ENCODE data around the gene SHISA7.

Gene SHISA7

DNA sequence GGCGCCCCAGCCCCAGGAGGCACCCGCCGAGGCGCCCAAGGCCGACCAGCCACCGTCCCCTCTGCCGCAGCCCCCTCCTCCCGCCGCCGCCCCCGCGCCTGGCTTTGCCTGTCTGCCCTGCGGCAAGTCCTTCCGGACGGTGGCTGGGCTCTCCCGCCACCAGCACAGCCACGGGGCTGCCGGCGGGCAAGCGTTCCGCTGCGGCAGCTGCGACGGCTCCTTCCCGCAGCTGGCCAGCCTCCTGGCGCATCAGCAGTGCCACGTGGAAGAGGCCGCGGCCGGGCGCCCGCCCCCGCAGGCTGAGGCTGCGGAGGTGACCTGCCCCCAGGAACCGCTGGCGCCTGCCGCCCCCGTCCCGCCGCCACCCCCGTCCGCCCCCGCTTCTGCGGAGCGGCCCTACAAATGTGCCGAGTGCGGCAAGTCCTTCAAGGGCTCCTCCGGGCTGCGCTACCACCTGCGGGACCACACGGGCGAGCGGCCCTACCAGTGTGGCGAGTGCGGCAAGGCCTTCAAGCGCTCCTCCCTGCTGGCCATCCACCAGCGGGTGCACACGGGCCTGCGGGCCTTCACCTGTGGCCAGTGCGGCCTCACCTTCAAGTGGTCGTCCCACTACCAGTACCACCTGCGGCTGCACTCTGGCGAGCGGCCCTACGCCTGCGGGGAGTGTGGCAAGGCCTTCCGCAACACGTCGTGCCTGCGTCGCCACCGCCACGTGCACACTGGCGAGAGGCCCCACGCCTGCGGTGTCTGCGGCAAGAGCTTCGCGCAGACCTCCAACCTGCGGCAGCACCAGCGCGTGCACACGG, 39.3 kb upstream of the SHISA7 start:
- DNase-seq: no peak

DNA sequence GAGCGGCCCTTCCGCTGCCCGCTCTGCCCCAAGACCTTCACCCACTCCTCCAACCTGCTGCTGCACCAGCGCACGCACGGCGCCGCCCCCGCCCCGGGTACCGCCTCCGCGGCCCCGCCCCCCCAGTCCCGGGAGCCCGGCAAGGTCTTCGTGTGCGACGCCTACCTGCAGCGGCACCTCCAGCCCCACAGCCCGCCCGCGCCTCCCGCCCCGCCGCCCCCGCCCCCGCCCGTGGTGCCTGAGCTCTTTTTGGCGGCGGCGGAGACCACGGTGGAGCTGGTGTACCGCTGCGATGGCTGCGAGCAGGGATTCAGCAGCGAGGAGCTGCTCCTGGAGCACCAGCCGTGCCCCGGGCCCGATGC, 38.7 kb upstream of the SHISA7 start:
- DNase-seq: no peak

DNA sequence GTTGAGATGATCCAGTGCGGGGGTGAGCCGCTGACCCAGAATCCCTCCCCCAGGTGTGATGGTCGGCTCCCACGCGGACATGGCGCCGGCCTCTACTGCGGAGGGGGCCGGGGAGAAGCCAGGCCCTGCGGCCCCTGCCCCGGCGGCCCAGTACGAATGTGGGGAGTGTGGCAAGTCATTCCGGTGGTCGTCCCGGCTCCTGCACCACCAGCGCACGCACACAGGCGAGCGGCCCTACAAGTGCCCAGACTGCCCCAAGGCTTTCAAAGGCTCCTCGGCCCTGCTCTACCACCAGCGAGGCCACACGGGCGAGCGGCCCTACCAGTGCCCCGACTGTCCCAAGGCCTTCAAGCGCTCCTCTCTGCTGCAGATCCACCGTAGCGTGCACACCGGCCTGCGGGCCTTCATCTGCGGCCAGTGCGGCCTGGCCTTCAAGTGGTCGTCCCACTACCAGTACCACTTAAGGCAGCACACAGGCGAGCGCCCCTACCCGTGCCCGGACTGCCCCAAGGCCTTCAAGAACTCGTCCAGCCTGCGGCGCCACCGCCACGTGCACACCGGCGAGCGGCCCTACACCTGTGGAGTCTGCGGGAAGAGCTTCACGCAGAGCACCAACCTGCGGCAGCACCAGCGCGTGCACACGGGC, 38.2 kb upstream of the SHISA7 start:
- no peak for DNase-seq

DNA sequence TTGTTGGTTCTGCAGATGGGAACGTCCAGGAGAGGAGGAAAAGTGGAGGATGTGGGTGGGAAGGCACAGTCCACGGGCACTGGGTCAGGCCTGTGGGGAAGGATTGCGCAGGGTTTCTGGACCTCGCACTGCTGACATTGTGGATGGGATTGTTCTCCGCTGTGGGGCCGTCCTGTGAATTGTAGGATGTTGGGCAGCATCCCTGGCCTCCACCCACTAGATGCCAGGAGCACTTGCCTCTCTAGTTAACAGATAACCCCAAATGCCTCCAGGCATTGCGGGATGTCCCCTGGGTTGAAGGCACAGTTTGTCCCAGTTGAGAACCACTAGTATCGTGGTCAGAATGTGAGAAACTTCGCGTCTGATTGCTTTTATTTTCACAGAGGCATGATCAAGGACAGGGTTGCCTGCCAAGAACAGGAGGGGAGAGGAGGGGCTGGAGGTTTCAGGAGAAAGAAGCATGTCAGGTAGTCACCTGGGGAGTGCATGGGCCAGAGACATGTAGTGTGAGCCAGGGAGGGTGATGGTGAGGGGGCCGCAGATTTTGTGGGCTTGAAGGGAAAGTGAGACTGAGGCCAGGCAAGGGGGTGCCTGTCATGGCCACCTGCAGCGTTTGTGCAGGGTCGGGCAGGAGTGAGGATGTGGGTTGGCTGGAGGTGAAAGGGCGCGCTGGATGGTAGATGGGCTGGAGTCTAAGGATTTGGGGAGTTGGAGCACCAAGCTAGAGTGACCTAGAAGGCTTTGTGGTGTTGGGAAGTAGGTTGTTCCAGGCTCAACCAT, 36.5 kb upstream of the SHISA7 start:
- no peak for DNase-seq

GRCh38 chr19:55479045-55479444, 35.9 kb upstream of the SHISA7 start:
- DNase-seq: no peak

DNA sequence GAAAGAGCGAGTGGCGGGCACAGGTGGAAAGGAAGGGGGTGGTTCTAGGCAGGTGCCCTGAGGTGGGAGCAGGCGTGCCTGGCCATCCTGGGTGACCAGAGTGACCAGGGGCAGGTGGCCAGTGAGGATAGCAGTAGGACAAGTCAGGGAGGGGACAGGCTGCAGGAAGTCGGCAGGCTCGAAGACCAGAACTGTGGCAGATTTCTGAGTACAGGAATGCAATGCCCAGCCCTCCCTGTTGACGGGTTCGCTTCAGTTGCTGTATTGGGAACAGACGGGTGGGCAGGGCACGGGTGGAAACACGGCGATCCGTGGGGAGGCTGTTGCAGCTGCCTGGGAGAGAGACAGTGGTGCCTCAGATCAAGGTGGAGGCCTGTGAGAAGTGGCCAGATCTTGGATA, 35.3 kb upstream of the SHISA7 start:
- DNase-seq: no peak

GRCh38 chr19:55477905-55478304, 34.8 kb upstream of the SHISA7 start:
- DNase-seq: no peak

DNA sequence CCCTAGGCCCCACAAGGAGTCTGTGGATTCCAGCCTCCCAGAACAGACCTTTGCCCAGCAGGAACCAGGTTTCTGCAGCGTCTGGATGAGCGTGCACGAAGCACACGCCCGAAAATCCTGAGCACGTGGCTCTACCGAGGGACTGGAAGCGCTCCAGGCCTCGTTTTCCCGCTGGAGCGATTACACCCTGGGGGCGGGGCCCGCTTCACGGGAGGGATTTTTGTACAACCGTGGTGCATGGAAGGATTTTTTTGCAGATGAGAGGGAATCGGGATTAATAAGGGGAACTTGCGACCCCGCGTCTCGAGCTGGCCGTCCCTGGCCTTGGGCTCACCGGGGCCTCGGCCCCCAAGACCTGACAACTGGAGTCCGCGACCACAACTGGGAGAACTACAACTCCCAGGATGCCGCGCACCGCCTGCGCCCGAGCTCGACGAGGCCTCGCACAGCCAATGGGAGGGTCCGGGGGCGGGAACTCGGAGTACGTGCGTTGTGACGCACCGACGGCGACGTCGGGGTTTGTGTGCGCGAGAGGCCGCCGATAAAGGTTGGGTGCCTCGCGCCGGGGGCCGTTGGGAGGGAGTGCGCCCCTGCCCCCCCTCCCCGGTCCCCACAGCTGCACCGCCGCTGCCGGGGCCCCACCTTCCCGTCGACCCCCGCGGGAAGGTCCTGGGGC, 33.1 kb upstream of the SHISA7 start, which contains the start of gene ZNF628:
Gene ZNF628 (plus strand): TSS at position 518 of the 676 bp plus-strand sequence. CDS start 3,294 bp downstream, outside the sequence.
- DNase-seq: peak; percentile 99

GRCh38 chr19:55474269-55475265, 31.5 kb upstream of the SHISA7 start:
- DNase-seq: peak; percentile 68

DNA sequence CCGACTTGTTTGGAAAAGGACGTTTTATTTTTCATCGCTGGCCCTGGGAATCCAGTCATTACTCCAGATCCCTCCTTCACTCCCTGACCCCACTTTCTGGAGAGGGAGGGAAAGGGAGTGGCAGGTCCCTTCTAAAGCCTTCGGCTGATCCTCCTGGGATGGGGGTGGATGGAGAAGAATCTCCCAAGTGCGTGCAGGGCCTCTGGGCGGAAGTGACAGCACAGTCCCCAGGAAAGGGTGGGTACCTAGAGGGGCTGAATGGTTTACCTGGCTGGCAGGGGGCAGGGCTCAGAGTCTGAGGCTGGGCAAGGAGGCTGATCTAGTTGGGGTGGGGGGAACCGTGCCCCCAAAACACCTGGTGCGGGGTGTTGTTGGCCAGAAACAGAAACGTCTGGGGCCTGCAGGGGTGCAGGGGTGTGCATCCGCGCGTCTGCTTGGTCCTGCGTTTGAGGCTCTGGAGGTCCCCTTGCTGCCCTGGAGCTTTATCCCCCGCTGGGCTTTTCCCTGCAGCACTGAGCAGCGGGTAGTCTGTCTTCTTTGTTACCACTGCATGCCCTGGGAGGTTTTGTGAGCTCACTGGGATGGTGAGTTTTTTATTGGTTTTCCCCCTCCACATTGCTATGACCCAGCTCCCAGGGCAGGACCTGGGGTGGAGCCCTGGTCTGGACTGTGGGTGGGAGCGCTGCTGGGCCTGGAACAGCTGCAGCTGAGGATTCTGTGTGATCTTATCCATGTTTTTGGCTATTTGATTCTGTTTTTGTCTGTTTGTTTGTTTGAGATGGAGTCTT, 30.3 kb upstream of the SHISA7 start:
- no peak for DNase-seq

DNA sequence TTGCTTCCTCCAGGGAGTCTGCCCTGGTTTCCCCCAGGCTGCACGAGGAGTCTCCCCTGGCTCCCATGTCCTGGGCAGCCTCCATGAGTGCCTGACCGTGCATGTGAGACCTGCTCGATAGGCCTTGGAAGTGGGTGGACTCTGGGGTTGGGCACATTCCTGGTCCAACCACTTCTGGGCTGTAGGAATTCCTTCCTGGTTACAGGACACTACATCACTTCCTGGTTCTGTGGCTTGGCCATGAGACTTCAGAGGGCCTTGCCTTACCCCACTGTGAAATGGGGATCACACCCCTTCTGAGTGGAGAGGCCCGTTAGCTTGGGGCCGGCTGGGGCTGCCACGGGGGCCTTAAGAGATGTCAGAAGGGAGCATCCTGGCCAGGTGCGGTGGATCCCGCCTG, 29.4 kb upstream of the SHISA7 start:
- DNase-seq: peak; percentile 76

GRCh38 chr19:55471266-55471665, 28.2 kb upstream of the SHISA7 start:
- no peak for DNase-seq

- no peak for DNase-seq
Measured at GRCh38 chr19:55468054-55468393, 24.9 kb upstream of the SHISA7 start.

DNA sequence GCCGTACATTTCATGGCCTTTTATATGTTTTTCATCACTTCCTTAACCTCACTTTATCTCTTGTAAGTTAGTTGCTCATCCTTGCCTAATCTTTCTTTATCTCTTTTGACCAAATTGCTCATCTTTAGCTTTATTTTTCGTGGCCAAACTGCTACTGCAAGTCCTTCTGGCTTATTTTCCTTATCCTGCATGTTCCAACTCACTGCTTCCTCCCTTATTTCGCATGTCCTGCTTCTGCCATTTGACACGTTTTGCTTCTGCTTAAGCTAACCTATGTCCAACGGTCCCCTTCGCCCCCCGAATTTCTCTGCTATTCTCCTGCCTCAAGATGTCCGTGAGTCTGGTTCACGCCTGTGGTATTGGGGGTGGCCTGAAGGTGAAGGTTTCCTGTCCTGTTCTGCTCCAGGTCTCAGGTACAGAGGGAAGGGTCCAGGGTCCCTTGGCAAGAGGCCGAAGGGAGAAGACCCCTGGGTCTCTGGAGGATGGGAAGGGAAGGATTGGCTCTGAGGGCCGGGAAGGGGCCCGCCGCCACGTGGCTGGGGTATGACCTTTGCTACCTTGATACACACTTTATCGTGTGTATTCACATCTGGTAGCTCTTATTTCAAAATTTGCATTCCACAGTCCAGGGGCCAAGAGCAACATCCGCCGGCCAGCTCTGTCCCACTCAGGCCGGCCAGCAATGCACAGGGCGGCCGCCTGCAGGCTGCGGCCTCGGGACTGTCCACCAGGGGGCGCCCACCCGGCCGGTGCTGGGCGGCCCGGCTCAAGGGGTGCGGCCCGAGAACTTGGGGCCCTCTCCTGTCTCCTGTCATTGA, 24.3 kb upstream of the SHISA7 start:
- DNase-seq: peak; percentile 54

GRCh38 chr19:55466241-55466614, 23.1 kb upstream of the SHISA7 start:
- no peak for DNase-seq

GRCh38 chr19:55465460-55466240, 22.6 kb upstream of the SHISA7 start:
- DNase-seq: no peak

- no peak for DNase-seq
Measured at GRCh38 chr19:55464662-55465054, 21.6 kb upstream of the SHISA7 start, which contains the start of gene C19orf85. TSS of gene C19orf85 (minus strand) at chr19:55464751. CDS start at chr19:55464554, 197 bp downstream.

- DNase-seq: no peak
Measured at GRCh38 chr19:55464039-55464661, 21.1 kb upstream of the SHISA7 start.
